Measurements from ENCODE around the gene SYT1.

- TF ChIP-seq CTCF (IDR thresholded peaks at IDR 0.05) = no peak
- TF ChIP-seq POLR2A (IDR thresholded peaks at IDR 0.05) = no peak
Measured at GRCh38 chr12:78952552-78952929, 88.0 kb downstream of the SYT1 start.
